Mesenchymal stem cell (in vitro differentiated cells and primary cell): ENCODE results near the gene MMP28.

Experiments used
- DNase-seq: peaks from one replicate; pipeline ENCODE4 v3.0.0-alpha.2; 2013
- H2AFZ ChIP-seq: one replicate; pipeline ENCODE4 v1.6.1; 2013; ENCODE audit warnings: low read depth, mild to moderate bottlenecking, control low read depth, inconsistent platforms, low read length, moderate library complexity
- H2AK5ac ChIP-seq: 2 replicates; pipeline ENCODE4 v1.6.1; 2013; ENCODE audit warnings: low read length, moderate library complexity, mild to moderate bottlenecking, inconsistent platforms; ENCODE audit not compliant: severe bottlenecking
- H2BK120ac ChIP-seq: one replicate; pipeline ENCODE4 v1.6.1; 2013; ENCODE audit warnings: low read depth, mild to moderate bottlenecking, inconsistent platforms, low read length, moderate library complexity
- H2BK12ac ChIP-seq, 2 experiments: one replicate each; pipeline ENCODE4 v1.6.1; 2013; ENCODE audit warnings: inconsistent platforms in 2 of 2, low read length in 2 of 2, mild to moderate bottlenecking in 2 of 2, moderate library complexity in 2 of 2, control low read depth in 1 of 2
- H2BK15ac ChIP-seq: one replicate; pipeline ENCODE4 v1.6.1; 2013; ENCODE audit warnings: mild to moderate bottlenecking, low read depth, inconsistent platforms; ENCODE audit not compliant: poor library complexity, severe bottlenecking
- H2BK5ac ChIP-seq: 2 replicates; pipeline ENCODE4 v1.6.1; 2013; ENCODE audit warnings: low read depth, mild to moderate bottlenecking, low read length, control low read depth, inconsistent platforms; ENCODE audit not compliant: poor library complexity, severe bottlenecking
- H3K14ac ChIP-seq, 2 experiments: one replicate each; pipeline ENCODE4 v1.6.1; 2013; ENCODE audit warnings: inconsistent platforms in 2 of 2, low read length in 2 of 2, control low read depth in 1 of 2, mild to moderate bottlenecking in 1 of 2, moderate library complexity in 1 of 2
- H3K18ac ChIP-seq, 2 experiments: one replicate each; pipeline ENCODE4 v1.6.1; 2013; ENCODE audit warnings: inconsistent platforms in 2 of 2, low read length in 2 of 2, control low read depth in 1 of 2, low read depth in 1 of 2, mild to moderate bottlenecking in 1 of 2
- H3K23ac ChIP-seq, 2 experiments: one replicate each; pipeline ENCODE4 v1.6.1; 2013; ENCODE audit warnings: inconsistent platforms in 2 of 2, low read length in 2 of 2, mild to moderate bottlenecking in 2 of 2, moderate library complexity in 2 of 2, control low read depth in 1 of 2
- H3K27ac ChIP-seq: 2 replicates; pipeline ENCODE4 v1.5.1; 2013; ENCODE audit warnings: mild to moderate bottlenecking, moderate library complexity, low read length, control low read depth, inconsistent platforms; ENCODE audit not compliant: poor library complexity, severe bottlenecking
- H3K27me3 ChIP-seq, 2 experiments: 2 replicates each; pipeline versions ENCODE4 v1.6.1 to v1.7.0; 2013; ENCODE audit warnings: low read length in 2 of 2, mild to moderate bottlenecking in 2 of 2, moderate library complexity in 2 of 2, control low read depth in 1 of 2, inconsistent platforms in 1 of 2; ENCODE audit not compliant: control insufficient read depth in 1 of 2, insufficient read depth in 1 of 2
- H3K36me3 ChIP-seq, 2 experiments: 2 replicates each; pipeline versions ENCODE4 v1.6.1 to v1.7.0; 2013; ENCODE audit warnings: low read length in 2 of 2, control low read depth in 1 of 2, inconsistent platforms in 1 of 2, low read depth in 1 of 2, mild to moderate bottlenecking in 1 of 2; ENCODE audit not compliant: insufficient read depth in 2 of 2, control insufficient read depth in 1 of 2
- H3K4ac ChIP-seq, 2 experiments: one replicate each; pipeline ENCODE4 v1.6.1; 2013; ENCODE audit warnings: inconsistent platforms in 2 of 2, low read length in 2 of 2, mild to moderate bottlenecking in 2 of 2, moderate library complexity in 2 of 2, control low read depth in 1 of 2, low read depth in 1 of 2
- H3K4me1 ChIP-seq: 2 replicates; pipeline ENCODE4 v1.6.1; 2013; ENCODE audit warnings: low read depth, low read length, control low read depth; ENCODE audit not compliant: control insufficient read depth, insufficient read depth
- H3K4me2 ChIP-seq: 2 replicates; pipeline ENCODE4 v1.6.1; 2013; ENCODE audit warnings: low read length, mild to moderate bottlenecking, inconsistent platforms; ENCODE audit not compliant: poor library complexity, severe bottlenecking
- H3K4me3 ChIP-seq, 2 experiments: 2 replicates each; pipeline versions ENCODE4 v1.5.1 to v1.7.0; 2013; ENCODE audit warnings: low read length in 2 of 2, mild to moderate bottlenecking in 2 of 2, control low read depth in 1 of 2, low read depth in 1 of 2; ENCODE audit not compliant: insufficient read depth in 1 of 2
- H3K79me1 ChIP-seq: replicated peaks from 2 replicates; pipeline ENCODE4 v1.6.1; 2013; ENCODE audit warnings: mild to moderate bottlenecking, control low read depth, low read length, inconsistent platforms; ENCODE audit not compliant: poor library complexity, severe bottlenecking
- H3K9ac ChIP-seq: 2 replicates; pipeline ENCODE4 v1.7.0; 2013; ENCODE audit warnings: mild to moderate bottlenecking, low read length, moderate library complexity
- H3K9me3 ChIP-seq: 2 replicates; pipeline ENCODE4 v1.7.0; 2013; ENCODE audit warnings: mild to moderate bottlenecking, low read length; ENCODE audit not compliant: control insufficient read depth
- H4K8ac ChIP-seq: one replicate; pipeline ENCODE4 v1.6.1; 2013; ENCODE audit warnings: inconsistent platforms, mild to moderate bottlenecking, low read length, moderate library complexity
- H4K91ac ChIP-seq: one replicate; pipeline ENCODE4 v1.6.1; 2013; ENCODE audit warnings: mild to moderate bottlenecking, low read length, inconsistent platforms
- WGBS: methylation state at CpG from one replicate; pipeline ENCODE4 v1.1.7; 2013; ENCODE audit warnings: mixed read lengths; 5-methylcytosine and 5-hydroxymethylcytosine counted together

Gene MMP28

GRCh38 chr17:35808240-35808961, 13.0 kb upstream of the MMP28 start:
- peak overlapping the region in 1 of 2 experiments; percentile 0 for H3K18ac ChIP-seq
- no peak overlapping the region for H3K14ac ChIP-seq
- H2AFZ ChIP-seq = no peak overlapping the region
- no peak overlapping the region for H2BK120ac ChIP-seq
- no peak overlapping the region for H4K8ac ChIP-seq
- no peak for DNase-seq
- no peaks in the 10 kb centered on the region for H3K27me3 ChIP-seq
- no peak overlapping the region for H2BK5ac ChIP-seq
- no peaks in the 10 kb centered on the region for H3K9me3 ChIP-seq
- peak overlapping the region; percentile 99 for H3K27ac ChIP-seq
- peaks cover 3 to 5% of the 10 kb centered on the region in 2 experiments for H3K36me3 ChIP-seq
- no peak overlapping the region for H2BK15ac ChIP-seq
- peak overlapping the region; percentile 15 for H2AK5ac ChIP-seq
- peak overlapping the region in 1 of 2 experiments; percentile 91 for H3K4me3 ChIP-seq
- peaks cover 4% of the 10 kb centered on the region for H3K4me1 ChIP-seq
- H3K23ac ChIP-seq = no peak overlapping the region
- no peak overlapping the region for H3K4ac ChIP-seq
- H3K9ac ChIP-seq = peak overlapping the region; percentile 96
- H3K79me1 ChIP-seq = no peaks in the 10 kb centered on the region
- H3K4me2 ChIP-seq = peak overlapping the region; percentile 55
- 38% methylated on average over 19 of the region's 19 CpGs for WGBS
- H4K91ac ChIP-seq = no peak overlapping the region
- peak overlapping the region in 1 of 2 experiments; percentile 26 for H2BK12ac ChIP-seq

GRCh38 chr17:35807371-35808144, 12.1 kb upstream of the MMP28 start:
- Histone ChIP-seq H2BK5ac (no peak overlapping the region), H3K23ac (no peak overlapping the region), H3K18ac (peak overlapping the region in 1 of 2 experiments; percentile 18), H3K4me3 (no peak overlapping the region), H3K4me2 (no peak overlapping the region), H2BK12ac (peak overlapping the region in 1 of 2 experiments; percentile 49), H4K91ac (no peak overlapping the region), H3K4me1 (peaks cover 2% of the 10 kb centered on the region), H2AFZ (no peak overlapping the region), H3K27ac (no peak overlapping the region), H3K36me3 (peaks cover 0 to 5% of the 10 kb centered on the region in 2 experiments), H3K79me1 (no peaks in the 10 kb centered on the region), H3K4ac (peak overlapping the region in 1 of 2 experiments; percentile 22), H2BK15ac (no peak overlapping the region), H4K8ac (peak overlapping the region; percentile 8), H3K9ac (no peak overlapping the region), H3K14ac (no peak overlapping the region), H2AK5ac (peak overlapping the region; percentile 4), H3K27me3 (no peaks in the 10 kb centered on the region), H2BK120ac (no peak overlapping the region), H3K9me3 (no peaks in the 10 kb centered on the region)
- 91% methylated on average over 6 of the region's 7 CpGs for WGBS
- peak; percentile 59 for DNase-seq

GRCh38 chr17:35804658-35805192, 9.3 kb upstream of the MMP28 start:
- Histone ChIP-seq H2BK12ac (peak overlapping the region in 1 of 2 experiments; percentile 69), H3K36me3 (no peaks in the 10 kb centered on the region), H2AK5ac (no peak overlapping the region), H2BK15ac (no peak overlapping the region), H3K4me3 (no peak overlapping the region), H3K4ac (peak overlapping the region in 1 of 2 experiments; percentile 27), H3K79me1 (no peaks in the 10 kb centered on the region), H3K27me3 (peaks cover 7 to 20% of the 10 kb centered on the region in 2 experiments), H2BK5ac (no peak overlapping the region), H3K27ac (no peak overlapping the region), H3K23ac (no peak overlapping the region), H3K9ac (no peak overlapping the region), H4K8ac (peak overlapping the region; percentile 61), H4K91ac (no peak overlapping the region), H3K14ac (no peak overlapping the region), H3K9me3 (no peaks in the 10 kb centered on the region), H2BK120ac (peak overlapping the region; percentile 35), H3K4me1 (peaks cover 2% of the 10 kb centered on the region), H2AFZ (no peak overlapping the region), H3K4me2 (no peak overlapping the region), H3K18ac (peak overlapping the region in 1 of 2 experiments; percentile 15)
- WGBS = no CpG with 5 or more reads among the region's 1 CpG
- DNase-seq = peak; percentile 95
